ENCODE data around the gene STK17B. TPM values are rescaled to one million over a fixed set of nuclear protein-coding genes. Genes with fewer than 3 reads are reported as not detected.

STK17B gene
- total and polyA plus RNA-seq, 2 donors (not counting 1 experiment from before 2014, with no cell fraction given) = 39.0 to 43.1 TPM

DNA sequence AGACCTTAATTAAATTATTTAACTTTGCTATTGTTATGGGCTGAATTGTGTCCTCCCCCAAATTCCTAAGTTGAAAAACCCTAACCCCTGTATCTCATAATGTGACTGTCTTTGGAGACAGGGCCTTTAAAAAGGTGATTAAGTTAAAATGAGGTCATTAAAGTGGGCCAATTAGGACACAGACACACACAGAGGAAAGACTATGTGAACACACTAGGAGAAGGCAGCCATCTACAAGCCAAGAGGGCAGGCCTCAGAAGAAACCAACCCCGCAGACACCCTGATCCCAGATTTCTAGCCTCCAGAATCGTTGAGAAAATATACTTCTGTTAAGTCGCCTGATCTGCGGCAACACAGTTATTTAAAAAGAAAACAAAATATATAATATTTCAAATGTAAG, 6.4 kb downstream of the STK17B start:
- Histone ChIP-seq H3K4me2 (ENCODE audit: extremely low read depth, insufficient read depth, low read length) (no peak overlapping the region), H3K9ac (ENCODE audit: insufficient read depth, low read length) (no peak overlapping the region), H3K27ac (ENCODE audit: insufficient read depth, low read length) (no peak overlapping the region), H3K36me3 (ENCODE audit: control insufficient read depth, insufficient read depth, low read length) (no peaks in the 10 kb centered on the region), H2AFZ (ENCODE audit: low read length) (no peak overlapping the region), H3K27me3 (ENCODE audit: control insufficient read depth, insufficient read depth, low read length) (no peaks in the 10 kb centered on the region), H3K79me2 (ENCODE audit: control insufficient read depth, insufficient read depth, low read length) (peaks cover 78% of the 10 kb centered on the region), H3K4me1 (ENCODE audit: control insufficient read depth, extremely low read depth, insufficient read depth, low read length) (peaks cover 8% of the 10 kb centered on the region), H3K9me3 (ENCODE audit: control insufficient read depth, insufficient read depth, low read depth, low read length) (no peaks in the 10 kb centered on the region), H4K20me1 (ENCODE audit: control insufficient read depth, extremely low read depth, insufficient read depth, low read length) (no peaks in the 10 kb centered on the region), H3K4me3 (replicated peaks in 1 of 4; ENCODE audit: control extremely low read depth in 1 of 4, insufficient read depth in 1 of 4, low read depth in 3 of 4, low read length in 4 of 4) (no peak overlapping the region)
- no peak for DNase-seq (ENCODE audit: low read depth in 2 of 2)
- TF ChIP-seq, protein P1, sequence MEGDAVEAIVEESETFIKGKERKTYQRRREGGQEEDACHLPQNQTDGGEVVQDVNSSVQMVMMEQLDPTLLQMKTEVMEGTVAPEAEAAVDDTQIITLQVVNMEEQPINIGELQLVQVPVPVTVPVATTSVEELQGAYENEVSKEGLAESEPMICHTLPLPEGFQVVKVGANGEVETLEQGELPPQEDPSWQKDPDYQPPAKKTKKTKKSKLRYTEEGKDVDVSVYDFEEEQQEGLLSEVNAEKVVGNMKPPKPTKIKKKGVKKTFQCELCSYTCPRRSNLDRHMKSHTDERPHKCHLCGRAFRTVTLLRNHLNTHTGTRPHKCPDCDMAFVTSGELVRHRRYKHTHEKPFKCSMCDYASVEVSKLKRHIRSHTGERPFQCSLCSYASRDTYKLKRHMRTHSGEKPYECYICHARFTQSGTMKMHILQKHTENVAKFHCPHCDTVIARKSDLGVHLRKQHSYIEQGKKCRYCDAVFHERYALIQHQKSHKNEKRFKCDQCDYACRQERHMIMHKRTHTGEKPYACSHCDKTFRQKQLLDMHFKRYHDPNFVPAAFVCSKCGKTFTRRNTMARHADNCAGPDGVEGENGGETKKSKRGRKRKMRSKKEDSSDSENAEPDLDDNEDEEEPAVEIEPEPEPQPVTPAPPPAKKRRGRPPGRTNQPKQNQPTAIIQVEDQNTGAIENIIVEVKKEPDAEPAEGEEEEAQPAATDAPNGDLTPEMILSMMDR (conservative IDR thresholded peaks at IDR 0.05 in 1 of 2, IDR thresholded peaks at IDR 0.05 in 1 of 2; ENCODE audit: low read depth in 1 of 2, low read length in 2 of 2) = no peak
- TF ChIP-seq EZH2 (IDR thresholded peaks at IDR 0.05; ENCODE audit: low read length, missing control alignments) = no peak

DNA sequence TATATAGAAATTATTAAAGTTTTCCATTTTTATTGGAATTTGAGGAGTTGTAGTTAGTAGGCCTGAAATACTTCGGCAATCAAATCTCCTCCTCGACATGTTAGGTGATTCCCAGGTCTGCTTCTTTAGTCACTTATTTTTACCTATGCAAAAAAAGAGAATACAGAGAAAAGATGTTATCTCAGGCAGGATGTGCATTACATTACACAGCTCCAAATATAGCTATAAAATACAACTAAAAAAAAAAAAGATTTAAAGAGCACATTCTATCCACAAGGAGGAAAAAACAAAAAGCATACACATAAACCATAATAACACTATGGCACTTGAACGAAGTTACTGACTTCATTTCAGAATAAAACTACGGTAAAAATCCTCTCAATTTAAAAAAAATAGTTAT, 8.1 kb downstream of the STK17B start:
- DNase-seq (ENCODE audit: low read depth in 2 of 2) = no peak
- no peak overlapping the region for H3K27ac ChIP-seq (ENCODE audit: insufficient read depth, low read length)
- TF ChIP-seq EZH2 (IDR thresholded peaks at IDR 0.05; ENCODE audit: low read length, missing control alignments) = no peak
- TF ChIP-seq, protein P1 (conservative IDR thresholded peaks at IDR 0.05 in 1 of 2, IDR thresholded peaks at IDR 0.05 in 1 of 2; ENCODE audit: low read depth in 1 of 2, low read length in 2 of 2) = no peak
- peaks cover 11% of the 10 kb centered on the region for H3K4me1 ChIP-seq (ENCODE audit: control insufficient read depth, extremely low read depth, insufficient read depth, low read length)
- no peaks in the 10 kb centered on the region for H4K20me1 ChIP-seq (ENCODE audit: control insufficient read depth, extremely low read depth, insufficient read depth, low read length)
- no peaks in the 10 kb centered on the region for H3K9me3 ChIP-seq (ENCODE audit: control insufficient read depth, insufficient read depth, low read depth, low read length)
- H3K79me2 ChIP-seq (ENCODE audit: control insufficient read depth, insufficient read depth, low read length) = peaks cover 68% of the 10 kb centered on the region
- no peak overlapping the region for H3K9ac ChIP-seq (ENCODE audit: insufficient read depth, low read length)
- no peak overlapping the region for H3K4me2 ChIP-seq (ENCODE audit: extremely low read depth, insufficient read depth, low read length)
- no peaks in the 10 kb centered on the region for H3K36me3 ChIP-seq (ENCODE audit: control insufficient read depth, insufficient read depth, low read length)
- no peak overlapping the region for H3K4me3 ChIP-seq (replicated peaks in 1 of 4; ENCODE audit: control extremely low read depth in 1 of 4, insufficient read depth in 1 of 4, low read depth in 3 of 4, low read length in 4 of 4)
- H3K27me3 ChIP-seq (ENCODE audit: control insufficient read depth, insufficient read depth, low read length) = no peaks in the 10 kb centered on the region
- no peak overlapping the region for H2AFZ ChIP-seq (ENCODE audit: low read length)

DNA sequence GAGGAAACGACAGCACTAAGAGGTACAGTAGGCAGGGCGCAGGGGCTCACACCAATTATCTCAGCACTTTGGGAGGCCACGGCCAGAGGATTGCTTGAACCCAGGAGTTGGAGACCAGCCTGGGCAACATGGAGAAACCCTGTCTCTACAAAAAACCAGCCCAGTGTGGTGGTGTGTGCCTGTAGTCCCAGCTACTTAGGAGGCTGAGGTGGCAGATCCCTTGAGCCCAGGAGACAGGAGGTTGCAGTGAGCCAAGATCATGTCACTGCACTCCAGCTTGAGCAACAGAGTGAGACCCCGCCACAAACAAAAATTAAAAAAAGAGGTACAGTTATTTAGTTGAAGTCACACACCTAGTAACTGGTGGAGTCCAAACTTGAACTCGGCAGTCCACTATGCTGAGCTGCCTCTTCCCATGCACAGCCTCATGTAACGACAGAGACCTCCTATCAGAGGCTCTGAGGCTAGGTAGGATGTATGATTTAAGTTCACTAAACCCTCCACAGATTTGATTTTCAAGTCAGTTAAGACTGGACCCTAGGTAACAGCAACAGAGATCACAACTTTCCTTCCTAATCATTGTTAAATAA, 8.7 kb downstream of the STK17B start:
- peaks cover 65% of the 10 kb centered on the region for H3K79me2 ChIP-seq (ENCODE audit: control insufficient read depth, insufficient read depth, low read length)
- no peak for DNase-seq (ENCODE audit: low read depth in 2 of 2)
- H3K4me3 ChIP-seq (replicated peaks in 1 of 4; ENCODE audit: control extremely low read depth in 1 of 4, insufficient read depth in 1 of 4, low read depth in 3 of 4, low read length in 4 of 4) = no peak overlapping the region
- H3K4me1 ChIP-seq (ENCODE audit: control insufficient read depth, extremely low read depth, insufficient read depth, low read length) = peaks cover 9% of the 10 kb centered on the region
- no peaks in the 10 kb centered on the region for H3K36me3 ChIP-seq (ENCODE audit: control insufficient read depth, insufficient read depth, low read length)
- H3K9ac ChIP-seq (ENCODE audit: insufficient read depth, low read length) = no peak overlapping the region
- H3K27me3 ChIP-seq (ENCODE audit: control insufficient read depth, insufficient read depth, low read length) = no peaks in the 10 kb centered on the region
- H4K20me1 ChIP-seq (ENCODE audit: control insufficient read depth, extremely low read depth, insufficient read depth, low read length) = no peaks in the 10 kb centered on the region
- TF ChIP-seq, protein P1 (conservative IDR thresholded peaks at IDR 0.05 in 1 of 2, IDR thresholded peaks at IDR 0.05 in 1 of 2; ENCODE audit: low read depth in 1 of 2, low read length in 2 of 2) = no peak
- no peak for TF ChIP-seq EZH2 (IDR thresholded peaks at IDR 0.05; ENCODE audit: low read length, missing control alignments)
- no peak overlapping the region for H3K4me2 ChIP-seq (ENCODE audit: extremely low read depth, insufficient read depth, low read length)
- H2AFZ ChIP-seq (ENCODE audit: low read length) = no peak overlapping the region
- H3K9me3 ChIP-seq (ENCODE audit: control insufficient read depth, insufficient read depth, low read depth, low read length) = no peaks in the 10 kb centered on the region
- H3K27ac ChIP-seq (ENCODE audit: insufficient read depth, low read length) = no peak overlapping the region

Measured in fibroblast of lung (primary cell).